H9 (cell line): ENCODE measurements around the gene RBFOX2. TPM values are rescaled to one million over a fixed set of nuclear protein-coding genes. Genes with fewer than 3 reads are reported as not detected.

Experiments
- DNase-seq: peaks from one replicate; pipeline ENCODE4 v3.0.0-alpha.2; 2017
- H2AFZ ChIP-seq: one replicate; pipeline ENCODE4 v1.6.1; 2013; ENCODE audit warnings: mild to moderate bottlenecking, low read length, control low read depth, moderate library complexity
- H2AK5ac ChIP-seq: 2 replicates; pipeline ENCODE4 v1.6.1; 2013; ENCODE audit warnings: low read length, control low read depth, mixed read lengths; ENCODE audit not compliant: insufficient read length
- H2BK120ac ChIP-seq: one replicate; pipeline ENCODE4 v1.6.1; 2013; ENCODE audit warnings: low read depth, mild to moderate bottlenecking, low read length, control low read depth, inconsistent platforms; ENCODE audit not compliant: poor library complexity, severe bottlenecking
- H2BK12ac ChIP-seq: 2 replicates; pipeline ENCODE4 v1.6.1; 2013; ENCODE audit warnings: low read length, control low read depth, mixed read lengths, low read depth; ENCODE audit not compliant: insufficient read length
- H2BK15ac ChIP-seq: 2 replicates; pipeline ENCODE4 v1.6.1; 2013; ENCODE audit warnings: low read depth, low read length, control low read depth
- H2BK20ac ChIP-seq: one replicate; pipeline ENCODE4 v1.6.1; 2013; ENCODE audit warnings: low read depth, mild to moderate bottlenecking, low read length, control low read depth, inconsistent platforms; ENCODE audit not compliant: poor library complexity, severe bottlenecking
- H2BK5ac ChIP-seq: 2 replicates; pipeline ENCODE4 v1.6.1; 2013; ENCODE audit warnings: low read length, control low read depth, mixed read lengths; ENCODE audit not compliant: insufficient read length
- H3K14ac ChIP-seq: 2 replicates; pipeline ENCODE4 v1.6.1; 2013; ENCODE audit warnings: low read length, control low read depth; ENCODE audit not compliant: insufficient read depth
- H3K18ac ChIP-seq: 2 replicates; pipeline ENCODE4 v1.6.1; 2013; ENCODE audit warnings: low read depth, mild to moderate bottlenecking, mixed read lengths, low read length, control low read depth; ENCODE audit not compliant: insufficient read length
- H3K23ac ChIP-seq: 2 replicates; pipeline ENCODE4 v1.6.1; 2013; ENCODE audit warnings: low read length, control low read depth, mixed read lengths, low read depth; ENCODE audit not compliant: insufficient read length
- H3K23me2 ChIP-seq: 2 replicates; pipeline ENCODE4 v1.6.1; 2013; ENCODE audit warnings: low read depth, mild to moderate bottlenecking, mixed read lengths, low read length, control low read depth; ENCODE audit not compliant: insufficient read length, poor library complexity, severe bottlenecking
- H3K27ac ChIP-seq: 2 replicates; pipeline ENCODE4 v1.5.1; 2013; ENCODE audit warnings: low read length, control low read depth, mixed read lengths, low read depth; ENCODE audit not compliant: insufficient read length
- H3K27me3 ChIP-seq: 2 replicates; pipeline ENCODE4 v1.6.1; 2013; ENCODE audit warnings: low read length, control low read depth, inconsistent platforms; ENCODE audit not compliant: insufficient read depth
- H3K4ac ChIP-seq: 2 replicates; pipeline ENCODE4 v1.6.1; 2013; ENCODE audit warnings: low read depth, mild to moderate bottlenecking, control low read depth, inconsistent platforms, low read length, moderate library complexity
- H3K4me1 ChIP-seq: 2 replicates; pipeline ENCODE4 v1.6.1; 2013; ENCODE audit warnings: low read length, control low read depth, inconsistent platforms; ENCODE audit not compliant: insufficient read depth
- H3K4me2 ChIP-seq: 2 replicates; pipeline ENCODE4 v1.6.1; 2013; ENCODE audit warnings: low read length, control low read depth, mixed read lengths; ENCODE audit not compliant: insufficient read length, insufficient read depth
- H3K56ac ChIP-seq: 2 replicates; pipeline ENCODE4 v1.6.1; 2013; ENCODE audit warnings: low read depth, mild to moderate bottlenecking, mixed read lengths, low read length, control low read depth; ENCODE audit not compliant: insufficient read length
- H3K79me1 ChIP-seq: 2 replicates; pipeline ENCODE4 v1.6.1; 2013; ENCODE audit warnings: low read depth, mild to moderate bottlenecking, moderate library complexity, low read length, control low read depth, inconsistent platforms; ENCODE audit not compliant: insufficient read depth, poor library complexity, severe bottlenecking
- H3K79me2 ChIP-seq: 2 replicates; pipeline ENCODE4 v1.6.1; 2013; ENCODE audit warnings: low read length, control low read depth, inconsistent platforms; ENCODE audit not compliant: insufficient read depth
- H3K9ac ChIP-seq: 2 replicates; pipeline ENCODE4 v1.6.1; 2013; ENCODE audit warnings: low read length, control low read depth, mixed read lengths; ENCODE audit not compliant: insufficient read length; ENCODE audit errors: extremely low read depth
- H3K9me3 ChIP-seq: one replicate; pipeline ENCODE4 v1.6.1; 2013; ENCODE audit warnings: low read depth, low read length, inconsistent platforms; ENCODE audit not compliant: control insufficient read depth
- H3T11ph ChIP-seq: one replicate; pipeline ENCODE4 v1.6.1; 2013; ENCODE audit warnings: mild to moderate bottlenecking, low read length, control low read depth, inconsistent platforms
- H4K20me1 ChIP-seq: one replicate; pipeline ENCODE4 v1.6.1; 2013; ENCODE audit not compliant: control insufficient read depth, insufficient read length, insufficient read depth
- H4K5ac ChIP-seq: 2 replicates; pipeline ENCODE4 v1.6.1; 2013; ENCODE audit warnings: low read depth, mild to moderate bottlenecking, mixed read lengths, low read length, control low read depth; ENCODE audit not compliant: insufficient read length
- H4K8ac ChIP-seq: replicated peaks from 2 replicates; pipeline ENCODE4 v1.6.1; 2013; ENCODE audit warnings: low read length, control low read depth, mixed read lengths, low read depth; ENCODE audit not compliant: insufficient read length
- H4K91ac ChIP-seq: 2 replicates; pipeline ENCODE4 v1.6.1; 2013; ENCODE audit warnings: low read depth, mild to moderate bottlenecking, moderate library complexity, mixed read lengths, low read length, control low read depth; ENCODE audit not compliant: insufficient read length
- H3K27ac Mint-ChIP-seq, 3 experiments: 2 replicates in 2 of 3; 3 replicates in 1 of 3; pipeline ENCODE4 v1.8.0; 2020 to 2021; ENCODE audit warnings: mixed read lengths in 3 of 3, mild to moderate bottlenecking in 1 of 3, moderate library complexity in 1 of 3
- H3K27me3 Mint-ChIP-seq: 2 replicates; pipeline ENCODE4 v1.8.0; 2021; ENCODE audit warnings: low read depth, mild to moderate bottlenecking, moderate library complexity, mixed read lengths
- H3K36me3 Mint-ChIP-seq, 3 experiments: 2 replicates in 2 of 3; 3 replicates in 1 of 3; pipeline ENCODE4 v1.8.0; 2020 to 2021; ENCODE audit warnings: low read depth in 3 of 3, mixed read lengths in 3 of 3; ENCODE audit not compliant: insufficient read depth in 1 of 3
- H3K4me1 Mint-ChIP-seq, 2 experiments: 2 replicates each; pipeline ENCODE4 v1.8.0; 2020; ENCODE audit warnings: mixed read lengths in 2 of 2
- H3K4me3 Mint-ChIP-seq, 2 experiments: 2 replicates in 1 of 2; 3 replicates in 1 of 2; pipeline ENCODE4 v1.8.0; 2020 to 2021; ENCODE audit warnings: mild to moderate bottlenecking in 2 of 2, mixed read lengths in 2 of 2, moderate library complexity in 1 of 2
- H3K9me3 Mint-ChIP-seq, 2 experiments: 2 replicates in 1 of 2; 3 replicates in 1 of 2; pipeline ENCODE4 v1.8.0; 2020; ENCODE audit warnings: mild to moderate bottlenecking in 2 of 2, mixed read lengths in 2 of 2, moderate library complexity in 1 of 2
- WGBS: extraction: QIAGEN DNeasy Blood & Tissue Kit; methylation state at CpG from one replicate; pipeline ENCODE4 v1.1.7; 2013; ENCODE audit warnings: missing lambda C conversion rate, low lambda C conversion rate, mixed read lengths; ENCODE audit not compliant: insufficient read length; ENCODE audit errors: extremely low coverage; 5-methylcytosine and 5-hydroxymethylcytosine counted together
- total RNA-seq: library from RNA; stranded (reverse); gene quantifications from 2 replicates; pipeline ENCODE4 v1.2.1, GENCODE V29; 2021
- TF ChIP-seq, protein P1 (sequence below): fragments of 200-600 bp; sonication (generic); conservative IDR thresholded peaks from 3 replicates; pipeline ENCODE4 v1.8.0; 2021; ENCODE audit warnings: antibody characterized with exemption, mild to moderate bottlenecking

The RBFOX2 gene
- total RNA-seq, 1 experiment from 2014 or later: 84.7 TPM

DNA sequence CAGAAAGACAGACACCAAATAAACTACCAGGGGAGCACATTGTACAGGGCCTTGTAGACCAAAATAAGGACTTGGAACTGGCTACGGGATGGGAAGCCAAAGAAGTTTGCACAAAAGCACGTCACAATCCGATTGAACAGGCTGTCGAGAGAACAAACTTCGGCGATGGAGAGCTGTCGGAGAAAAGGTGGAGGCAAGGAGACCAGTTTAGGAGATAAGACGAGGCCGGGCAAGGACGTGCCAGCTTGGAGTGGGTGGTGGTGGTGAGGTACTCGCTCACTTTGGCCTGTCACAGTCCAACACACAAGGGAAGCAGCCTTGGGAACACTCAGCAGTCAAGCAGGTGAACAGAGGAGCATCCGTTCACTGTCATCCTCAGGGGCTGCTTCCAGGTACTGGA, 291.9 kb downstream of the RBFOX2 start:
- no peak for DNase-seq
- Histone ChIP-seq H2BK12ac (no peak overlapping the region), H2BK5ac (no peak overlapping the region), H3K27ac (no peak overlapping the region), H2AK5ac (no peak overlapping the region), H3K4ac (no peak overlapping the region), H4K8ac (no peak overlapping the region), H3K18ac (no peak overlapping the region), H3K14ac (no peak overlapping the region), H3T11ph (no peak overlapping the region), H2BK120ac (no peak overlapping the region), H3K4me2 (no peak overlapping the region), H3K56ac (no peak overlapping the region), H3K27me3 (no peaks in the 10 kb centered on the region), H4K91ac (no peak overlapping the region), H4K20me1 (no peaks in the 10 kb centered on the region), H3K79me2 (no peaks in the 10 kb centered on the region), H3K9me3 (no peaks in the 10 kb centered on the region), H3K23me2 (no peaks in the 10 kb centered on the region), H2BK15ac (no peak overlapping the region), H3K4me1 (no peaks in the 10 kb centered on the region), H2BK20ac (no peak overlapping the region), H3K23ac (no peak overlapping the region), H2AFZ (no peak overlapping the region), H4K5ac (no peak overlapping the region), H3K79me1 (no peaks in the 10 kb centered on the region), H3K9ac (no peak overlapping the region)
- peak overlapping the region in 1 of 3 experiments; percentile 55; a peak in 1 of 7 replicates for H3K27ac Mint-ChIP-seq
- H3K4me3 Mint-ChIP-seq: no peak overlapping the region
- peaks cover 17 to 26% of the 10 kb centered on the region in 2 experiments for H3K4me1 Mint-ChIP-seq
- TF ChIP-seq, protein P1, sequence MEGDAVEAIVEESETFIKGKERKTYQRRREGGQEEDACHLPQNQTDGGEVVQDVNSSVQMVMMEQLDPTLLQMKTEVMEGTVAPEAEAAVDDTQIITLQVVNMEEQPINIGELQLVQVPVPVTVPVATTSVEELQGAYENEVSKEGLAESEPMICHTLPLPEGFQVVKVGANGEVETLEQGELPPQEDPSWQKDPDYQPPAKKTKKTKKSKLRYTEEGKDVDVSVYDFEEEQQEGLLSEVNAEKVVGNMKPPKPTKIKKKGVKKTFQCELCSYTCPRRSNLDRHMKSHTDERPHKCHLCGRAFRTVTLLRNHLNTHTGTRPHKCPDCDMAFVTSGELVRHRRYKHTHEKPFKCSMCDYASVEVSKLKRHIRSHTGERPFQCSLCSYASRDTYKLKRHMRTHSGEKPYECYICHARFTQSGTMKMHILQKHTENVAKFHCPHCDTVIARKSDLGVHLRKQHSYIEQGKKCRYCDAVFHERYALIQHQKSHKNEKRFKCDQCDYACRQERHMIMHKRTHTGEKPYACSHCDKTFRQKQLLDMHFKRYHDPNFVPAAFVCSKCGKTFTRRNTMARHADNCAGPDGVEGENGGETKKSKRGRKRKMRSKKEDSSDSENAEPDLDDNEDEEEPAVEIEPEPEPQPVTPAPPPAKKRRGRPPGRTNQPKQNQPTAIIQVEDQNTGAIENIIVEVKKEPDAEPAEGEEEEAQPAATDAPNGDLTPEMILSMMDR: no peak
- H3K9me3 Mint-ChIP-seq: no peaks in the 10 kb centered on the region; a peak in 1 of 5 replicates
- peaks cover 14 to 25% (median 16%) of the 10 kb centered on the region in 3 experiments for H3K36me3 Mint-ChIP-seq
- no peaks in the 10 kb centered on the region for H3K27me3 Mint-ChIP-seq
- no CpG with 5 or more reads among the region's 12 CpGs for WGBS
